Measurements from ENCODE around the gene GRIK4.

GRCh38 chr11:120878781-120879180, 367.2 kb downstream of the GRIK4 start:
- TF ChIP-seq CTCF (IDR thresholded peaks at IDR 0.05; ENCODE audit: low read depth, low read length, poor library complexity, severe bottlenecking) (no peak), EZH2phosphoT487 (IDR thresholded peaks at IDR 0.05; ENCODE audit: borderline replicate concordance, low read length) (no peak)

Measured in DOHH2 (cell line).